Measurements from ENCODE around the gene BICRA. TPM values are rescaled to one million over a fixed set of nuclear protein-coding genes. Genes with fewer than 3 reads are reported as not detected.

The BICRA gene
- polyA plus RNA-seq, 4 donors, result 4.3 to 10.9 (median 8.4) TPM

GRCh38 chr19:47608074-47608918 lies 638 bp upstream of the BICRA start:
- peaks cover 0 to 19% (median 0%) of the 10 kb centered on the region in 3 donors for H3K36me3 ChIP-seq (ENCODE audit: control insufficient read depth in 3 of 3, insufficient read depth in 2 of 3, low read depth in 1 of 3, low read length in 3 of 3)
- peak overlapping the region; percentile 85 to 99 (median 94) for H3K27ac ChIP-seq (ENCODE audit: low read depth in 1 of 3, low read length in 2 of 3)
- peaks cover 0 to 9% (median 0%) of the 10 kb centered on the region in 3 donors for H3K4me1 ChIP-seq (ENCODE audit: control insufficient read depth in 3 of 3, insufficient read depth in 2 of 3, low read depth in 1 of 3, low read length in 2 of 3)
- DNase-seq (peak; percentile 94 to 97), FAIRE-seq (no peak)
- H3K4me3 ChIP-seq (ENCODE audit: low read depth in 1 of 3, low read length in 3 of 3), result peak overlapping the region; percentile 64 to 97 (median 84)
- no peaks in the 10 kb centered on the region for H3K27me3 ChIP-seq (ENCODE audit: control insufficient read depth in 3 of 3, insufficient read depth in 3 of 3, low read length in 3 of 3)
- 0 to 1% (median 0%) methylated on average over 51 to 94 of the region's 94 CpGs for WGBS, 3 donors
- H3K9me3 ChIP-seq (ENCODE audit: control insufficient read depth in 2 of 2, insufficient read depth in 1 of 2, low read depth in 1 of 2, low read length in 1 of 2), result no peaks in the 10 kb centered on the region

DNA sequence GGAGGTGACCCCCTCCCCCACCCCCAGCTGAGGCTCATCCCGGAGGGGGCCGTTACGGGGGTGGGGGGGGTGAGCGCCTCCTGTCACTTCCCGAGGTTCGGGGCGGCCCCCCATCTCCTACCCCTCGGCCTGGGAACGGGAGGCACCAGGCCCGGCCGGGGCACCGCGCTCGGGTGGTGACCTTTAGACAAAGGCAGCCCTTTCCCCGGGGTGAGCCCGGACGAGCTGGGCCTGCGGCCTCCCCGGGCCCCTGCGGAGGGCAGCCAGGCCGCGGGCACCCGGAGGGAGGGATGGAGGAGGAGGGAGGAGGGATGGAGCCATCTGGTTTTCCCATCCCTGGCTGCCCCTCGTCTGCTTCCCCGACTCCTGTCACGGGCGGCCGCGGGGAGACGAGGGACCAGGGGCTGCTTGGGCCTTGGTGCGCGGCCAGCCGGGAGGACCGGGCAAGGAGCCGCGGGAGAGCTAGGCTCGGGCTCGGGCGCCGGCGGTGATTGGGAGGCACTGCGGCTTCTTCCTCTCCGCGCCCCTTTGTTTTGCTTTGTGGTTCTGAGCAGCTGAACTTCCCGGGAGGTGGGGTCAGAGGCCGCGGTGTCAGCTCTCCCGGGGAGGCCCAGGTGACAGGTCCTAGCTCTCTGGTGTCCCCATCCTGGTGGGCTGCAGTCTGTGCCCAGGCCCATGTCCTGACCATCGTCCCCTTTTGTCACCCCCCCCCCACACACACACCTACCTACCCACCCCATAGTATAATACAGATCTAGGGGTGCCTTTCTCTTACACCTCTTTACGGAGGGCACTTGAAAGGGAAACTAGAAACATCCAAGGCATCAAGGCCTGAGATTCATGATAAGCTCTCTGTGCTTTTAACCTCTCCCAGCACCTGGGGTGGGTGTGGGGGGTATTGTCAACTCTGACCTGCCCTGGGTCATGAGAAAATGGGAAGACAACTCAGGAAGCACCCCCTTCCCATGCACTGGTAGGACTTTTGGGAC lies 1.3 kb downstream of the BICRA start:
- Histone ChIP-seq H3K4me1 (ENCODE audit: control insufficient read depth in 3 of 3, insufficient read depth in 2 of 3, low read depth in 1 of 3, low read length in 2 of 3) (peaks cover 0 to 9% (median 0%) of the 10 kb centered on the region in 3 donors), H3K4me3 (ENCODE audit: low read depth in 1 of 3, low read length in 3 of 3) (peak overlapping the region; percentile 64 to 89 (median 84)), H3K9me3 (ENCODE audit: control insufficient read depth in 2 of 2, insufficient read depth in 1 of 2, low read depth in 1 of 2, low read length in 1 of 2) (no peaks in the 10 kb centered on the region), H3K36me3 (ENCODE audit: control insufficient read depth in 3 of 3, insufficient read depth in 2 of 3, low read depth in 1 of 3, low read length in 3 of 3) (peaks cover 0 to 26% (median 2%) of the 10 kb centered on the region in 3 donors), H3K27me3 (ENCODE audit: control insufficient read depth in 3 of 3, insufficient read depth in 3 of 3, low read length in 3 of 3) (no peaks in the 10 kb centered on the region), H3K27ac (ENCODE audit: low read depth in 1 of 3, low read length in 2 of 3) (peak overlapping the region; percentile 91 to 97 (median 93))
- WGBS, 3 donors, result 0 to 1% (median 0%) methylated on average over 24 to 50 of the region's 50 CpGs
- DNase-seq, result peak; percentile 69 to 71
- FAIRE-seq, result no peak

DNA sequence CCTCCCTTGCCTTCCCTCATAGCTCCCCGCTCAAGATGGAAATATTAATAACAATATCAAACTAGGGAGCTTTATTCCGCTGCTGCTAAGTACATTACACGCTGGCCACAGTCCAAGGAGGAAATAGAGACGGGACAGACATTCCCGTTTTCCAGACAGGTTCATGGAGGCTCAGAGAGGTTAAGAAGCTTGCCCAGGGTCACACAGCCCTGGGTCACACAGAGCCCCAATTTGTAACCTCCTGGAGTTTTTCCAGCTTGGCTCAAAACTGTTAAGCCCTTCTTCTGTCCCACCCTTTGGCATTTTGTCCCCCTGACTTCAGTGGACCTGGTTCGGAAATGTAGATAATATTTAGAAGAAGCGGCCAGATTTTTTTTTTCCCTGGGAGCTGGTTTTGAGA lies 2.0 kb downstream of the BICRA start:
- Histone ChIP-seq H3K4me1 (ENCODE audit: control insufficient read depth in 3 of 3, insufficient read depth in 2 of 3, low read depth in 1 of 3, low read length in 2 of 3) (peaks cover 0 to 9% (median 0%) of the 10 kb centered on the region in 3 donors), H3K27ac (ENCODE audit: low read depth in 1 of 3, low read length in 2 of 3) (peak overlapping the region; percentile 91 to 97 (median 93)), H3K27me3 (ENCODE audit: control insufficient read depth in 3 of 3, insufficient read depth in 3 of 3, low read length in 3 of 3) (no peaks in the 10 kb centered on the region), H3K36me3 (ENCODE audit: control insufficient read depth in 3 of 3, insufficient read depth in 2 of 3, low read depth in 1 of 3, low read length in 3 of 3) (peaks cover 0 to 32% (median 2%) of the 10 kb centered on the region in 3 donors), H3K4me3 (ENCODE audit: low read depth in 1 of 3, low read length in 3 of 3) (peak overlapping the region in 2 of 3 donors; percentile 64 to 84), H3K9me3 (ENCODE audit: control insufficient read depth in 2 of 2, insufficient read depth in 1 of 2, low read depth in 1 of 2, low read length in 1 of 2) (no peaks in the 10 kb centered on the region)
- FAIRE-seq (no peak), DNase-seq (peak in 1 of 2 donors; percentile 71)
- 41 to 50% (median 42%) methylated on average over 7 of the region's 7 CpGs for WGBS, 3 donors

DNA sequence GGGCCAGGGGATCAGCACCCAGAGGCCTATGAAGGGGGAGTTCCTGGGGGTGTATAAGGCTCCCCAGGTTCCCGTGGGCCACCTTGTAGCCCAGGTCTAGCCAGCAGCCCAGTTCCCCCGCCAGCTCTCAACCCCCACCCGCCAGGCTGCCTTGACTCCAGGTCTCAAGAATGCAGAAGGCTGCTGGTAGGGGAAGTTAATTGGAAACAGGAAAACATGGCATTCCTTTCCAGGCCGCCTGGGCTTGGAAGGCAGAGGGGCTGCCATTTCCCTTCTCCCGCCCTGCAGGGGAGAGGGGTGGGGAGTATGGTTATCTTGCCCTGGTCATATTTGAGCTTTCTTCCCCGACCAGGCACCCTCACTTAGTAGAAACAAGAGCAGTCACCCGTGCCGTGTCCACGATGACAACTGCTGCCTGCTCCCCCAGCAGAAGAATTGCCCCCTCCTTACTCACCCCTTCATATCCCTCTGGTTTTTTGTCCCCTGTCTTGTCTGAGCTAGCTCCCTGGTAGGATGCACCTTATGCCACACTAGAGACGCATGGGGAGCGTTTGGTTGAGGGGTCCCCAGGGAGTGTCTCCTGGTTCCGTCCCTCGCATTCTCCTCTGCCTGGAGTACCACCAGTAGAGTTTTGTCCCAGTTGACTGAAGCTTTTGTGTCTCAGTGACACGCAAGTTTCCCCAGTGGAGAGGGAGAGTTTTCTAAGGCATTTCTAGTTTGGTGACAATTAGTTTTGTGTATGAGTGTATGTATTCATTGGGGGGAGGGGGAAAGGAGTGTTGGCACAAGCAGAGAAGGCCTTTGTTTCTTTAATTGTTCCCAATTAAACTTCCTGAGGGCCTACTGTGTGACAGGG lies 4.5 kb downstream of the BICRA start:
- WGBS, 3 donors, result 61 to 73% (median 71%) methylated on average over 14 of the region's 14 CpGs
- H3K27ac ChIP-seq (ENCODE audit: low read depth in 1 of 3, low read length in 2 of 3), result peak overlapping the region in 2 of 3 donors; percentile 28 to 33
- DNase-seq (no peak), FAIRE-seq (no peak)
- no peaks in the 10 kb centered on the region for H3K27me3 ChIP-seq (ENCODE audit: control insufficient read depth in 3 of 3, insufficient read depth in 3 of 3, low read length in 3 of 3)
- peaks cover 0 to 9% (median 2%) of the 10 kb centered on the region in 3 donors for H3K4me1 ChIP-seq (ENCODE audit: control insufficient read depth in 3 of 3, insufficient read depth in 2 of 3, low read depth in 1 of 3, low read length in 2 of 3)
- H3K4me3 ChIP-seq (ENCODE audit: low read depth in 1 of 3, low read length in 3 of 3), result no peak overlapping the region
- H3K9me3 ChIP-seq (ENCODE audit: control insufficient read depth in 2 of 2, insufficient read depth in 1 of 2, low read depth in 1 of 2, low read length in 1 of 2), result no peaks in the 10 kb centered on the region
- peaks cover 0 to 34% (median 2%) of the 10 kb centered on the region in 3 donors for H3K36me3 ChIP-seq (ENCODE audit: control insufficient read depth in 3 of 3, insufficient read depth in 2 of 3, low read depth in 1 of 3, low read length in 3 of 3)

GRCh38 chr19:47614021-47614295 lies 5.0 kb downstream of the BICRA start:
- peaks cover 0 to 37% (median 2%) of the 10 kb centered on the region in 3 donors for H3K36me3 ChIP-seq (ENCODE audit: control insufficient read depth in 3 of 3, insufficient read depth in 2 of 3, low read depth in 1 of 3, low read length in 3 of 3)
- no peak overlapping the region for H3K4me3 ChIP-seq (ENCODE audit: low read depth in 1 of 3, low read length in 3 of 3)
- no peaks in the 10 kb centered on the region for H3K9me3 ChIP-seq (ENCODE audit: control insufficient read depth in 2 of 2, insufficient read depth in 1 of 2, low read depth in 1 of 2, low read length in 1 of 2)
- DNase-seq, result no peak
- H3K27ac ChIP-seq (ENCODE audit: low read depth in 1 of 3, low read length in 2 of 3), result peak overlapping the region in 1 of 3 donors; percentile 12
- H3K4me1 ChIP-seq (ENCODE audit: control insufficient read depth in 3 of 3, insufficient read depth in 2 of 3, low read depth in 1 of 3, low read length in 2 of 3), result peaks cover 0 to 9% (median 3%) of the 10 kb centered on the region in 3 donors
- no peak for FAIRE-seq
- H3K27me3 ChIP-seq (ENCODE audit: control insufficient read depth in 3 of 3, insufficient read depth in 3 of 3, low read length in 3 of 3), result no peaks in the 10 kb centered on the region
- WGBS, 3 donors, result 46 to 69% (median 64%) methylated on average over 3 of the region's 3 CpGs

GRCh38 chr19:47614559-47614958 lies 5.6 kb downstream of the BICRA start:
- H3K27ac ChIP-seq (ENCODE audit: low read depth in 1 of 3, low read length in 2 of 3), result no peak overlapping the region
- H3K9me3 ChIP-seq (ENCODE audit: control insufficient read depth in 2 of 2, insufficient read depth in 1 of 2, low read depth in 1 of 2, low read length in 1 of 2), result no peaks in the 10 kb centered on the region
- 96 to 100% (median 97%) methylated on average over 10 of the region's 10 CpGs for WGBS, 3 donors
- no peaks in the 10 kb centered on the region for H3K27me3 ChIP-seq (ENCODE audit: control insufficient read depth in 3 of 3, insufficient read depth in 3 of 3, low read length in 3 of 3)
- peaks cover 0 to 11% (median 3%) of the 10 kb centered on the region in 3 donors for H3K4me1 ChIP-seq (ENCODE audit: control insufficient read depth in 3 of 3, insufficient read depth in 2 of 3, low read depth in 1 of 3, low read length in 2 of 3)
- no peak overlapping the region for H3K4me3 ChIP-seq (ENCODE audit: low read depth in 1 of 3, low read length in 3 of 3)
- peaks cover 0 to 37% (median 2%) of the 10 kb centered on the region in 3 donors for H3K36me3 ChIP-seq (ENCODE audit: control insufficient read depth in 3 of 3, insufficient read depth in 2 of 3, low read depth in 1 of 3, low read length in 3 of 3)
- FAIRE-seq, result no peak
- DNase-seq, result no peak

GRCh38 chr19:47615230-47615629 lies 6.3 kb downstream of the BICRA start:
- DNase-seq, result no peak
- WGBS, 3 donors, result 79 to 89% (median 84%) methylated on average over 5 to 7 of the region's 7 CpGs
- H3K27ac ChIP-seq (ENCODE audit: low read depth in 1 of 3, low read length in 2 of 3), result no peak overlapping the region
- H3K4me1 ChIP-seq (ENCODE audit: control insufficient read depth in 3 of 3, insufficient read depth in 2 of 3, low read depth in 1 of 3, low read length in 2 of 3), result peaks cover 0 to 11% (median 3%) of the 10 kb centered on the region in 3 donors
- FAIRE-seq, result no peak
- no peak overlapping the region for H3K4me3 ChIP-seq (ENCODE audit: low read depth in 1 of 3, low read length in 3 of 3)
- H3K9me3 ChIP-seq (ENCODE audit: control insufficient read depth in 2 of 2, insufficient read depth in 1 of 2, low read depth in 1 of 2, low read length in 1 of 2), result no peaks in the 10 kb centered on the region
- H3K36me3 ChIP-seq (ENCODE audit: control insufficient read depth in 3 of 3, insufficient read depth in 2 of 3, low read depth in 1 of 3, low read length in 3 of 3), result peaks cover 0 to 38% (median 2%) of the 10 kb centered on the region in 3 donors
- no peaks in the 10 kb centered on the region for H3K27me3 ChIP-seq (ENCODE audit: control insufficient read depth in 3 of 3, insufficient read depth in 3 of 3, low read length in 3 of 3)

Measured in small intestine (tissue), 7 donors.